ENCODE data around the gene CYP26A1.

- TF ChIP-seq CTCF (IDR thresholded peaks at IDR 0.05) (no peak), ZFX (IDR thresholded peaks at IDR 0.05; ENCODE audit: borderline replicate concordance) (no peak)
These were observed 39.3 kb downstream of the CYP26A1 start for GRCh38 chr10:93113042-93113441.

Measured in 22Rv1 (cell line).